HepG2 (cell line): ENCODE measurements around the gene EXOSC6.
A peak's percentile ranks its signal among the peaks of the same experiment; 100 is the strongest.

Source experiments
- EP300 ChIP-seq, 3 experiments: sonication (generic) in 1 of 3; formaldehyde crosslinking in 1 of 3; IDR thresholded peaks; 2 replicates each; pipeline versions ENCODE4 v1.5.1 to v1.6.1; 2011 to 2020; ENCODE audit warnings: low read depth in 2 of 3, low read length in 2 of 3, borderline replicate concordance in 1 of 3, improper control_type of control experiment in 1 of 3, mild to moderate bottlenecking in 1 of 3, missing genetic modification reagents in 1 of 3, moderate library complexity in 1 of 3
- KAT8 ChIP-seq: IDR thresholded peaks from 2 replicates; pipeline ENCODE4 v1.6.1; 2016; ENCODE audit warnings: missing genetic modification reagents, missing compliant biosample characterization
- MEF2D ChIP-seq: sonication (generic); formaldehyde crosslinking; IDR thresholded peaks from 2 replicates; pipeline ENCODE4 v1.5.1; 2020; ENCODE audit warnings: mild to moderate bottlenecking, missing genetic modification reagents
- MIXL1 ChIP-seq: IDR thresholded peaks from 2 replicates; pipeline ENCODE4 v1.6.1; 2016
- POLR2A ChIP-seq, 2 experiments: IDR thresholded peaks; 2 replicates each; pipeline ENCODE4 v1.6.1; 2011; ENCODE audit warnings: low read depth in 2 of 2, low read length in 2 of 2, mild to moderate bottlenecking in 1 of 2, moderate library complexity in 1 of 2; ENCODE audit not compliant: insufficient read depth in 1 of 2
- POLR2AphosphoS5 ChIP-seq: IDR thresholded peaks from 2 replicates; pipeline ENCODE4 v1.6.1; 2012; ENCODE audit warnings: low read depth, low read length
- SATB2 ChIP-seq: sonication (generic); formaldehyde crosslinking; IDR thresholded peaks from 2 replicates; pipeline ENCODE4 v1.5.0; 2020; ENCODE audit warnings: missing genetic modification reagents
- ZNF577 ChIP-seq: sonication (generic); formaldehyde crosslinking; IDR thresholded peaks from 2 replicates; pipeline ENCODE4 v1.4.0; 2020; ENCODE audit warnings: mild to moderate bottlenecking, low read depth, missing genetic modification reagents, borderline replicate concordance
- ZSCAN25 ChIP-seq: sonication (generic); formaldehyde crosslinking; IDR thresholded peaks from 2 replicates; pipeline ENCODE4 v1.8.0; 2022; ENCODE audit warnings: mild to moderate bottlenecking, missing genetic modification reagents

DNA sequence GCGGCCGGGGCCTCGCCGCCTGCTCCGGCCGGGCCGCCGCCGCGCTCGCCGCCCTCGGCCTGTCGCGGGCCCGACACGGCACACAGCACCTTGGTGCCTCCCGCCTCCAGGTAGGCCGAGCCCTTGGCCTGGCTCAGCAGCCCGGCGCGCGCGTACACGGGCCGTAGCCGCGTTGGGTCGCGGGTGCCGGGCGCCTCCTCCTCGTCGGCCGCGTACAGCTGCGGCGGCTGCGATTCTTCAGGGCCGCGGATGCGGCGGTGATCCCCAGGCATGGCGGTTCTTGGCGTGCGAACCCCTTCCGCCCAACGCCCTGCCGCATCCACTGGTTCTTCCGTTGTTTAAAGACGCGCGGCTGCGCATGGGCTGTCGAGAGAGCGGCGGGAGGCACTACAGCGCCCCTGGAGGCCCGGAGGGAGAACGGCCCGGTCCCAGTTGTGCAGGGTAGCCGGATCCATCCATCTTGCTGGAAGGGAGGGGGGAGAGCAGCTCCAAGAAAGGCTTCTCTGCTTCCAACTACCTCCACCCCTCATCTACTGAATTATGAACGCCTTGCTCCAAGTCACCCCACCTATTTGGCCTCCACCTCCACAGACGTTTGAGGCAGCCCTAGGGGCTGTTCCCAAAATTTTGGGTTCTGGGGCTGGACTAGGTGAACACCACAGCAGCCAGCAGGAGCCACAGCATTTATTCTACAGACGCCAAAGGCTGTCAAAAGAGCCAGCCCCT lies at the start of gene EXOSC6:
- peak; percentile 82 for TF ChIP-seq MIXL1 (CRISPR knock-in tag)
- peak; percentile 96 for TF ChIP-seq KAT8 (CRISPR knock-in tag)
- TF ChIP-seq SATB2 (CRISPR knock-in tag) = no peak
- 0 out of 2 replicates have a peak, but pooled peaks have one; percentile 88 for TF ChIP-seq ZNF577 (CRISPR knock-in tag)
- peak; percentile 44; the same call in 1 of the 2 replicates for TF ChIP-seq MEF2D
- TF ChIP-seq ZSCAN25 = peak; percentile 71
- peak; percentile 93 to 95 for TF ChIP-seq POLR2A (IDR thresholded peaks at IDR 0.05; ENCODE audit: insufficient read depth in 1 of 2, low read depth in 2 of 2, low read length in 2 of 2)
- TF ChIP-seq EP300 (IDR thresholded peaks at IDR 0.05; ENCODE audit: low read depth in 2 of 2, low read length in 2 of 2) = peak; percentile 55 to 59
- peak; percentile 56; the same call in 1 of the 2 replicates for TF ChIP-seq EP300 (CRISPR knock-in tag; IDR thresholded peaks at IDR 0.05; ENCODE audit: borderline replicate concordance)
- TF ChIP-seq POLR2AphosphoS5 = peak; percentile 92
